ENCODE data around the gene TRAIP. TPM values are rescaled to one million over a fixed set of nuclear protein-coding genes. Genes with fewer than 3 reads are reported as not detected.

The TRAIP gene
- total RNA-seq, 1 donor from 2014 or later, result 1.5 TPM

GRCh38 chr3:49790626-49791411 lies 65.5 kb downstream of the TRAIP start:
- no peak for TF ChIP-seq CTCF (IDR thresholded peaks at IDR 0.05)
- intact Hi-C loops (cut with DNase I), result loop anchor here (10.0 kb wide), 1 partner anchor 124 kb away; no protein-coding TSS in a partner anchor
- Histone ChIP-seq H3K27me3 (no peaks in the 10 kb centered on the region), H3K9me3 (no peaks in the 10 kb centered on the region), H3K36me3 (no peaks in the 10 kb centered on the region), H3K4me1 (peaks cover 7% of the 10 kb centered on the region), H3K4me3 (no peak overlapping the region), H3K27ac (no peak overlapping the region)
- no peak for DNase-seq
- ATAC-seq, result no peak

- Histone ChIP-seq H3K36me3 (no peaks in the 10 kb centered on the region), H3K4me3 (no peak overlapping the region), H3K4me1 (peaks cover 26% of the 10 kb centered on the region), H3K27me3 (no peaks in the 10 kb centered on the region), H3K27ac (no peak overlapping the region), H3K9me3 (no peaks in the 10 kb centered on the region)
- no peak for ATAC-seq
- DNase-seq, result peak; percentile 18
- TF ChIP-seq CTCF (IDR thresholded peaks at IDR 0.05), result no peak
- intact Hi-C loops (cut with DNase I), result no loop called here
Measured at GRCh38 chr3:49788056-49788455, 68.3 kb downstream of the TRAIP start.

- DNase-seq, result no peak
- Histone ChIP-seq H3K4me1 (peaks cover 26% of the 10 kb centered on the region), H3K27ac (peak overlapping the region; percentile 86), H3K27me3 (no peaks in the 10 kb centered on the region), H3K4me3 (no peak overlapping the region), H3K36me3 (no peaks in the 10 kb centered on the region), H3K9me3 (no peaks in the 10 kb centered on the region)
- intact Hi-C loops (cut with DNase I), result no loop called here
- TF ChIP-seq CTCF (IDR thresholded peaks at IDR 0.05), result no peak
- no peak for ATAC-seq
Measured at GRCh38 chr3:49787536-49787935, 68.8 kb downstream of the TRAIP start.

- H3K4me1 ChIP-seq, result peaks cover 30% of the 10 kb centered on the region
- peak overlapping the region; percentile 86 for H3K27ac ChIP-seq
- peak; percentile 65 for DNase-seq
- ATAC-seq, result no peak
- no peaks in the 10 kb centered on the region for H3K9me3 ChIP-seq
- no peaks in the 10 kb centered on the region for H3K36me3 ChIP-seq
- no peaks in the 10 kb centered on the region for H3K27me3 ChIP-seq
- TF ChIP-seq CTCF (IDR thresholded peaks at IDR 0.05), result no peak
- intact Hi-C loops (cut with DNase I), result no loop called here
- H3K4me3 ChIP-seq, result peak overlapping the region; percentile 72
Measured at GRCh38 chr3:49787182-49787464, 69.2 kb downstream of the TRAIP start.

GRCh38 chr3:49786357-49787181 lies 69.8 kb downstream of the TRAIP start, which contains the start of gene IP6K1:
Gene IP6K1 (minus strand): TSS chr3:49786542. CDS start chr3:49748040, 38,502 bp downstream.
- TF ChIP-seq CTCF (IDR thresholded peaks at IDR 0.05), result peak; percentile 10
- peaks cover 33% of the 10 kb centered on the region for H3K4me1 ChIP-seq
- peaks cover under 1% of the 10 kb centered on the region for H3K36me3 ChIP-seq
- DNase-seq (peak; percentile 100), ATAC-seq (peak; percentile 99)
- no peaks in the 10 kb centered on the region for H3K9me3 ChIP-seq
- peak within 1 kb of the TSS; percentile 86 for H3K27ac ChIP-seq
- H3K27me3 ChIP-seq, result no peaks in the 10 kb centered on the region
- intact Hi-C loops (cut with DNase I), result no loop called here
- H3K4me3 ChIP-seq, result peak within 1 kb of the TSS; percentile 72
